ENCODE measurements around the gene GNA15. TPM values are rescaled to one million over a fixed set of nuclear protein-coding genes. Genes with fewer than 3 reads are reported as not detected.
"Not testable (repeated sequence)": the region's sequence is repeated elsewhere in the genome, so short reads cannot be mapped to it uniquely, and the experiment has no call there.

Gene GNA15
- total RNA-seq, 2 experiments from 2014 or later: 44.1 to 45.5 TPM

DNA sequence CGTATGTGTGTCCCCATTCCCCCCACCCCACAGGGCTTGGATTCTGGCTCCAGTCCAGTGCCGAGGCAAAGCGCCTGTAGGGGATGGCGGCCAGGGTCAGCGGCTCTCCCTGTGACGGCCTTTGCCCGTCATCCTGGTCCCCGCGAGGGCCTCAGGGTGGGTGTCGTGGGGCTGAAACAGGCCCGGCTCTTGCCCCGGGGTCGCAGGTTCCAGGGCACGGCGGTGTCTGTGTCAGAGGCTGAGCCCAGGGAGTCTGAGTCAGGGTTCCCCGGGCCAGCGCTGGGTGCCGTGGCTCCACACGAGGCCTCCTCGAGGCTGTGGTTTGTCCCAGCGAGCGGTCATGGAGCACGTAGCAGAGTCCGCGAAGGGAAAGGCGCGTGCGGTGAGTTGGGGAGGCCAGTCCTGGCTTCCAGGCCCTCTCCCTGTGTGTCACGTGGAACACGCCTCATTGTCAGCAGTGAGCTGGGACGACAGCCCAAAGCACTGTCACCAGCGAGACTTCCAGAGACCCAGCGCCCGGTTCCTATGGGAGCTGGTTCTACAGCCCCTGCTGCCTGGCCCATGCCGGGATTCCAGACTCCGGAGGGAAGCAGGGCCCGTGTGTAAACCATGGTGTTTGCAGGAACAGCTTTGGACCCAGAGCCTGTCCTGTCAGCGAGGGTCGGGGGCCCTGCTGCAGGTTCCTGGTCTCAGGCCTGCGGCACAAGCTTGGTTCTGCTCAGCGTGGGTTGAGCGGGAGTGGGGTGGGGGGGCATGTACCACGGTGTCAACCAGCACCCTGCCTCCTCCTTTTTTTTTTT lies 63.3 kb downstream of the GNA15 start:
- intact Hi-C loops (cut with micrococcal nuclease): no loop called here
- Mint-ChIP-seq H3K27ac (no peak overlapping the region), H3K36me3 (ENCODE audit: low read depth) (peaks cover 7% of the 10 kb centered on the region), H3K4me3 (no peak overlapping the region), H3K4me1 (ENCODE audit: low read depth) (no peaks in the 10 kb centered on the region), H3K27me3 (no peaks in the 10 kb centered on the region), H3K9me3 (no peaks in the 10 kb centered on the region)
- no peak for DNase-seq
- ATAC-seq: no peak
- CTCF ChIA-PET: no interaction called here
- POLR2A ChIA-PET: no interaction called here
- TF ChIP-seq, protein P1, sequence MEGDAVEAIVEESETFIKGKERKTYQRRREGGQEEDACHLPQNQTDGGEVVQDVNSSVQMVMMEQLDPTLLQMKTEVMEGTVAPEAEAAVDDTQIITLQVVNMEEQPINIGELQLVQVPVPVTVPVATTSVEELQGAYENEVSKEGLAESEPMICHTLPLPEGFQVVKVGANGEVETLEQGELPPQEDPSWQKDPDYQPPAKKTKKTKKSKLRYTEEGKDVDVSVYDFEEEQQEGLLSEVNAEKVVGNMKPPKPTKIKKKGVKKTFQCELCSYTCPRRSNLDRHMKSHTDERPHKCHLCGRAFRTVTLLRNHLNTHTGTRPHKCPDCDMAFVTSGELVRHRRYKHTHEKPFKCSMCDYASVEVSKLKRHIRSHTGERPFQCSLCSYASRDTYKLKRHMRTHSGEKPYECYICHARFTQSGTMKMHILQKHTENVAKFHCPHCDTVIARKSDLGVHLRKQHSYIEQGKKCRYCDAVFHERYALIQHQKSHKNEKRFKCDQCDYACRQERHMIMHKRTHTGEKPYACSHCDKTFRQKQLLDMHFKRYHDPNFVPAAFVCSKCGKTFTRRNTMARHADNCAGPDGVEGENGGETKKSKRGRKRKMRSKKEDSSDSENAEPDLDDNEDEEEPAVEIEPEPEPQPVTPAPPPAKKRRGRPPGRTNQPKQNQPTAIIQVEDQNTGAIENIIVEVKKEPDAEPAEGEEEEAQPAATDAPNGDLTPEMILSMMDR (IDR thresholded peaks at IDR 0.05): no peak

DNA sequence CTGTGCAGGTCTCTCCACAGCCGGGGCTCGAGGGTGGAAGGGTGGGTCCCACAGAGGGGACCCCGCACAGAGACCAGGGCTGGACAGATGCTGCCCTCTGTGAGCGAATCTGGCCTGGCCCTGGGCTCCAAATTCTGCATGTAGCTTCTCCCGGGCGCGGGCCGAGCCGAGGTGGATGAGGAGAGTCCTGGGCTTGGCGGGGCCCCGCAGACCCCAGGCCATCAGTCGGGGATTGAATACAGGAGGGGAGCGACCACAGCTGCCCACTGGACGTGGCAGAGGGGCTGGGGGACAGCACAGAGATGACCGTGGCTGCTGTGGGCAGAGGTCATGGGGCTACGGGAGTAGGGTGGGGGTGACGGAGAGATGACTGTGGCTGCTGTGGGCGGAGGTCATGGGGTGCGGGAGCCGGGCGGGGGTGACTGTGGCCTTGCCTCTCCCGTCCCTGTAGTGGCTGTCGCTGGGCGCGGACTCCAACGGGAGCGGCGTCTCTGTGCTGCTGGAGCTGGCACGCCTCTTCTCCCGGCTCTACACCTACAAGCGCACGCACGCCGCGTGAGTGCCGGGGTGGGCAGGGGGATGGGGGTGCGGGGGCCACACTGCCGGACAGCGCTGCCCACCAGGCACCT lies 65.4 kb downstream of the GNA15 start:
- no peaks in the 10 kb centered on the region for H3K9me3 Mint-ChIP-seq
- intact Hi-C loops (cut with micrococcal nuclease): no loop called here
- DNase-seq (no peak), ATAC-seq (no peak)
- TF ChIP-seq, protein P1 (IDR thresholded peaks at IDR 0.05): no peak
- no peak overlapping the region for H3K4me3 Mint-ChIP-seq
- H3K27me3 Mint-ChIP-seq: no peaks in the 10 kb centered on the region
- H3K27ac Mint-ChIP-seq: no peak overlapping the region
- no peaks in the 10 kb centered on the region for H3K4me1 Mint-ChIP-seq (ENCODE audit: low read depth)
- CTCF ChIA-PET: no interaction called here
- H3K36me3 Mint-ChIP-seq (ENCODE audit: low read depth): peaks cover 4% of the 10 kb centered on the region
- POLR2A ChIA-PET: interaction anchor here (1.0 kb wide), 2 partner anchors 10 to 29 kb away, joined by 3 read pairs; no protein-coding TSS in a partner anchor

DNA sequence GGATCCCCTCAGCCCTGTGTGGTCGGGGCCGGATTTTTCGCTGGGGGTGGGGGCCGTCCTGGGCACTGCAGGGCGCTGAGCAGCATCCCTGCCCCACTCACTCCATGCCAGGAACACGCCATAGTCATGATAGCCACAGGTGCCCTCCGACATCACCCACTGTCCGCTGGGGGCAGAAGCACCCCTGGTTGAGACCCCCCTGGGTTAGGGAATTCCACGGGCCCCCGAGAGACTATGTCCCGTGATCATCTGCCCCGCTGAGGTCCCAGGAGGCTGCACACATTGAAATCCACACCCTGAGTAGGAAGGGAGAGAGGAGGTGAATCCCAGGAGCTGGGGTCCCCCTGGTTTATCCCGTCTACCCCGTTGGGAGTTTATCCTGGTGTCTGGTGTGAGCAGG lies 66.1 kb downstream of the GNA15 start:
- DNase-seq: no peak
- H3K4me3 Mint-ChIP-seq: no peak overlapping the region
- no peak overlapping the region for H3K27ac Mint-ChIP-seq
- peaks cover 4% of the 10 kb centered on the region for H3K36me3 Mint-ChIP-seq (ENCODE audit: low read depth)
- ChIA-PET POLR2A (no interaction called here), CTCF (no interaction called here)
- no peaks in the 10 kb centered on the region for H3K4me1 Mint-ChIP-seq (ENCODE audit: low read depth)
- intact Hi-C loops (cut with micrococcal nuclease): no loop called here
- no peaks in the 10 kb centered on the region for H3K27me3 Mint-ChIP-seq
- TF ChIP-seq, protein P1 (IDR thresholded peaks at IDR 0.05): no peak
- H3K9me3 Mint-ChIP-seq: no peaks in the 10 kb centered on the region
- no peak for ATAC-seq

DNA sequence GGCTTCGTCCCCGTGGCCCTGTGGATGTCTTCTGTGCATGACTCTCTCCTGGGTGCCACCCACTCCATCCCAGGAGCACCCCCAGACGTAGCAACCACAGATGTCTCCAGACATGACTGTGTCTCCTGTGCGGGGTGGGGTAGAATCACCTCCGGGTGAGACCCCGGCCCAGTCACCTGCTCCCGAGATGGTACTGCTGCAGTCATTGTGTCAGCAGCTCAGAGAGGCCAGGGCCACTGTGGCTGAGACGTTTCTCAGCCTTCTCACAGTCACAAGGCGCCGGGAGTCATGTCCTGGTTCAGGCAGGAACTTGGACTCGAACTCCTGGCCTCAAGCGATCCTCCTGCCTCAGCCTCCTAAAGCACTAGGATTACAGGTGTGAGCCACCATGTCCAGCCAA lies 66.5 kb downstream of the GNA15 start:
- no peaks in the 10 kb centered on the region for H3K27me3 Mint-ChIP-seq
- POLR2A ChIA-PET: no interaction called here
- H3K27ac Mint-ChIP-seq: no peak overlapping the region
- H3K4me3 Mint-ChIP-seq: no peak overlapping the region
- intact Hi-C loops (cut with micrococcal nuclease): no loop called here
- H3K4me1 Mint-ChIP-seq (ENCODE audit: low read depth): no peaks in the 10 kb centered on the region
- ATAC-seq: no peak
- H3K36me3 Mint-ChIP-seq (ENCODE audit: low read depth): peaks cover 4% of the 10 kb centered on the region
- CTCF ChIA-PET: no interaction called here
- no peaks in the 10 kb centered on the region for H3K9me3 Mint-ChIP-seq
- no peak for DNase-seq
- TF ChIP-seq, protein P1 (IDR thresholded peaks at IDR 0.05): no peak

DNA sequence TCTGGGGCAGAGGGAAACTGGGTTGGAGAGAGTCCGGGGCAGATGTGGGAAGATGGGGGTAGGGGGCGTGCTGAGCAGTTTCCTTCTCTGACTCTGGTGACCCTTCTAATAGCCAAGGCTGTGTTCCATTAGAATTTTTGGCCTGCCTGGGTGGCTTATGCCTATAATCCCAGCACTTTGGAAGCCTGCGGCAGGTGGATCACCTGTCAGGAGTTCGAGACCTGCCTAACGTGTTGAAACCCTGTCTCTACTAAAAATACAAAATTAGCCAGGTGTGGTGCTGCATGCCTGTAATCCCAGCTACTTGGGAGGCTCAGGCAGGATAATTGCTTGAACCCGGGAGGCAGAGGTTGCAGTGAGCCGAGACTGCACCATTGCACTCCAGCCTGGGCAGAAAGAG lies 67.1 kb downstream of the GNA15 start:
- H3K9me3 Mint-ChIP-seq; H3K4me1 Mint-ChIP-seq (ENCODE audit: low read depth); DNase-seq; CTCF ChIA-PET; intact Hi-C loops (cut with micrococcal nuclease); H3K36me3 Mint-ChIP-seq (ENCODE audit: low read depth); H3K27me3 Mint-ChIP-seq; H3K4me3 Mint-ChIP-seq; H3K27ac Mint-ChIP-seq; ATAC-seq: not testable (repeated sequence)
- POLR2A ChIA-PET: interaction anchor here (0.9 kb wide), 1 partner anchor 13 kb away, joined by 3 read pairs; no protein-coding TSS in a partner anchor
